Progenitor cell of endocrine pancreas (in vitro differentiated cells): ENCODE data around the gene CCNJ. TPM values are rescaled to one million over a fixed set of nuclear protein-coding genes. Genes with fewer than 3 reads are reported as not detected.

Experiments
- DNase-seq: peaks from one replicate; pipeline ENCODE4 v3.0.0; 2021; ENCODE audit warnings: low spot score; ENCODE audit not compliant: unreplicated experiment
- H3K27ac Mint-ChIP-seq: 2 replicates; pipeline ENCODE4 v1.8.0; 2021; ENCODE audit warnings: mild to moderate bottlenecking, moderate library complexity, mixed read lengths
- H3K27me3 Mint-ChIP-seq: 2 replicates; pipeline ENCODE4 v1.8.0; 2021; ENCODE audit warnings: mixed read lengths
- H3K36me3 Mint-ChIP-seq: 2 replicates; pipeline ENCODE4 v1.8.0; 2022; ENCODE audit warnings: mixed read lengths; ENCODE audit not compliant: insufficient read depth
- H3K4me1 Mint-ChIP-seq: 2 replicates; pipeline ENCODE4 v1.8.0; 2021; ENCODE audit warnings: low read depth, mixed read lengths
- H3K4me3 Mint-ChIP-seq: 2 replicates; pipeline ENCODE4 v1.8.0; 2021; ENCODE audit warnings: low read depth, mild to moderate bottlenecking, moderate library complexity, mixed read lengths
- H3K9me3 Mint-ChIP-seq: 2 replicates; pipeline ENCODE4 v1.8.0; 2021; ENCODE audit warnings: low read depth, mixed read lengths
- total RNA-seq: library from RNA; stranded (reverse); gene quantifications from 2 replicates; pipeline ENCODE4 v1.2.1, GENCODE V29; 2021
- TF ChIP-seq, protein P1 (sequence below): fragments of 200-600 bp; sonication (generic); IDR thresholded peaks from one replicate; pipeline ENCODE4 v1.5.0; 2021; ENCODE audit warnings: antibody characterized with exemption, mild to moderate bottlenecking; ENCODE audit not compliant: unreplicated experiment

The CCNJ gene
- total RNA-seq, 1 donor from 2014 or later = 45.8 TPM

GRCh38 chr10:96061232-96061631 is 17.8 kb downstream of the CCNJ start:
- Mint-ChIP-seq H3K27me3 (no peaks in the 10 kb centered on the region), H3K9me3 (no peaks in the 10 kb centered on the region), H3K27ac (no peak overlapping the region), H3K4me1 (peaks cover 12% of the 10 kb centered on the region), H3K36me3 (peaks cover 23% of the 10 kb centered on the region), H3K4me3 (no peak overlapping the region)
- TF ChIP-seq, protein P1, sequence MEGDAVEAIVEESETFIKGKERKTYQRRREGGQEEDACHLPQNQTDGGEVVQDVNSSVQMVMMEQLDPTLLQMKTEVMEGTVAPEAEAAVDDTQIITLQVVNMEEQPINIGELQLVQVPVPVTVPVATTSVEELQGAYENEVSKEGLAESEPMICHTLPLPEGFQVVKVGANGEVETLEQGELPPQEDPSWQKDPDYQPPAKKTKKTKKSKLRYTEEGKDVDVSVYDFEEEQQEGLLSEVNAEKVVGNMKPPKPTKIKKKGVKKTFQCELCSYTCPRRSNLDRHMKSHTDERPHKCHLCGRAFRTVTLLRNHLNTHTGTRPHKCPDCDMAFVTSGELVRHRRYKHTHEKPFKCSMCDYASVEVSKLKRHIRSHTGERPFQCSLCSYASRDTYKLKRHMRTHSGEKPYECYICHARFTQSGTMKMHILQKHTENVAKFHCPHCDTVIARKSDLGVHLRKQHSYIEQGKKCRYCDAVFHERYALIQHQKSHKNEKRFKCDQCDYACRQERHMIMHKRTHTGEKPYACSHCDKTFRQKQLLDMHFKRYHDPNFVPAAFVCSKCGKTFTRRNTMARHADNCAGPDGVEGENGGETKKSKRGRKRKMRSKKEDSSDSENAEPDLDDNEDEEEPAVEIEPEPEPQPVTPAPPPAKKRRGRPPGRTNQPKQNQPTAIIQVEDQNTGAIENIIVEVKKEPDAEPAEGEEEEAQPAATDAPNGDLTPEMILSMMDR = no peak
- DNase-seq = no peak

DNA sequence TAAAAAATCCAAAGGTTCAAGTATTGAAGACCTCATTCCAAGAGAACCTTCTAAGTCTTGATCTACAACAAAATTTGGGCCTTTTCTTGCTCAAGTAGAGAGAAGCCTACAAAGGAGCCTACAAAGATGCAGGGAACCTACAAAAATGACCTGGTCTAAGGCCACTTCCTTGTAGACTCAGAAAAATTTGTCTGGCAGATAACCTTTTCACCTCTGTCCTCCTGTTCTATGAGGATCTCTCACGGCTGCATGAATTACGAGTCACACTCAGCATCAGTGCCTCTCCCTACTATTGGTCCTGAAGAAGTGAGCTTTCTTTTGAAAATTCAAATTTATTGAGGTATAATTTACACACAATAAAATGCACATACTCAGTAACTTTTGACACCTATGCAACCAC is 29.3 kb downstream of the CCNJ start:
- Mint-ChIP-seq H3K36me3 (no peaks in the 10 kb centered on the region), H3K27me3 (no peaks in the 10 kb centered on the region), H3K4me3 (no peak overlapping the region)

DNA sequence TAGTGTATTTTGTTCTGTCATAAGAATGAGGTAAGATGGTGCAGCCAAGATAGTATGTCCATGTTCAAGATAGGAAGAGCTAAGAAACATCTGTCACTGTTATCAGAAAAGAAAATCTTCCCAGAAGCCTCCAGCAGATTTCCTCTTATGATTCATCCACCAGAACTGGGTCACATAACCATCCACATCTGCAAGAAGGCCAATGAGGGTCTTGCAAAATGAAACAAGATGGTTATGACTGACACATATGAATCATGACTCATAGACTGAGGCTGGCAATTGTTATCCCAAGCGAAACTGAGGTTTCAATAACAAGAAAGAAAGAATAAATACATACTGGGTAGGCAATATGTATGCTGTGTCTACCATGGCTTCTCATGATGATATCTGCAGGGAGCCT is 30.3 kb downstream of the CCNJ start:
- Mint-ChIP-seq H3K9me3 (no peaks in the 10 kb centered on the region), H3K4me1 (no peaks in the 10 kb centered on the region), H3K4me3 (no peak overlapping the region), H3K36me3 (no peaks in the 10 kb centered on the region), H3K27me3 (no peaks in the 10 kb centered on the region), H3K27ac (no peak overlapping the region)
- TF ChIP-seq, protein P1 = no peak
- DNase-seq = no peak

More for the DNA sequence above, 29.3 kb downstream of the CCNJ start:
- no peak overlapping the region for H3K27ac Mint-ChIP-seq
- H3K4me1 Mint-ChIP-seq = no peaks in the 10 kb centered on the region
- H3K9me3 Mint-ChIP-seq = no peaks in the 10 kb centered on the region
- DNase-seq = no peak
- TF ChIP-seq, protein P1 = no peak

- no peaks in the 10 kb centered on the region for H3K9me3 Mint-ChIP-seq
- no peaks in the 10 kb centered on the region for H3K4me1 Mint-ChIP-seq
- TF ChIP-seq, protein P1 = no peak
- no peaks in the 10 kb centered on the region for H3K27me3 Mint-ChIP-seq
- no peak for DNase-seq
- no peak overlapping the region for H3K27ac Mint-ChIP-seq
- no peaks in the 10 kb centered on the region for H3K36me3 Mint-ChIP-seq
- H3K4me3 Mint-ChIP-seq = no peak overlapping the region
These were observed 31.4 kb downstream of the CCNJ start for GRCh38 chr10:96074776-96075175.

DNA sequence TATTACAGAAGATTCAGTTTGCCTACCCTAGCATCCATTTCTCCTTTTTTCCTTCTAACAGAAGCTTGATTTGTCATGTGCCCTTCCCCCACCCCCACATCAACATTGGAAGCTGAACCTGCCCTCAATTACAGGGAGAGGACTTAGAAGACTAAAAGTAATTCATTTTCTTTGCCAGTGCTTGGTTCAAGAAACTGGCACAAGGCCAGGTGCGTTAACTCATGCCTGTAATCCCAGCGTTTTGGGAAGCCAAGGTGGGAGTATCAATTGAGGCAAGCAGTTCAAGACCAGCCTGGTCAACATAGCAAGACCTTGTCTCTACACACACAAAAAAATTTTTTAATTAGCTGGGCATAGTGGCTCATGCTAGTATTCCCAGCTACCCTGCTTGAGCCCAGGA is 32.6 kb downstream of the CCNJ start:
- Mint-ChIP-seq H3K36me3 (no peaks in the 10 kb centered on the region), H3K4me1 (no peaks in the 10 kb centered on the region), H3K4me3 (no peak overlapping the region), H3K9me3 (no peaks in the 10 kb centered on the region), H3K27ac (no peak overlapping the region), H3K27me3 (no peaks in the 10 kb centered on the region)
- no peak for DNase-seq
- TF ChIP-seq, protein P1 = no peak
